ENCODE data around the gene MYO9A.

DNA sequence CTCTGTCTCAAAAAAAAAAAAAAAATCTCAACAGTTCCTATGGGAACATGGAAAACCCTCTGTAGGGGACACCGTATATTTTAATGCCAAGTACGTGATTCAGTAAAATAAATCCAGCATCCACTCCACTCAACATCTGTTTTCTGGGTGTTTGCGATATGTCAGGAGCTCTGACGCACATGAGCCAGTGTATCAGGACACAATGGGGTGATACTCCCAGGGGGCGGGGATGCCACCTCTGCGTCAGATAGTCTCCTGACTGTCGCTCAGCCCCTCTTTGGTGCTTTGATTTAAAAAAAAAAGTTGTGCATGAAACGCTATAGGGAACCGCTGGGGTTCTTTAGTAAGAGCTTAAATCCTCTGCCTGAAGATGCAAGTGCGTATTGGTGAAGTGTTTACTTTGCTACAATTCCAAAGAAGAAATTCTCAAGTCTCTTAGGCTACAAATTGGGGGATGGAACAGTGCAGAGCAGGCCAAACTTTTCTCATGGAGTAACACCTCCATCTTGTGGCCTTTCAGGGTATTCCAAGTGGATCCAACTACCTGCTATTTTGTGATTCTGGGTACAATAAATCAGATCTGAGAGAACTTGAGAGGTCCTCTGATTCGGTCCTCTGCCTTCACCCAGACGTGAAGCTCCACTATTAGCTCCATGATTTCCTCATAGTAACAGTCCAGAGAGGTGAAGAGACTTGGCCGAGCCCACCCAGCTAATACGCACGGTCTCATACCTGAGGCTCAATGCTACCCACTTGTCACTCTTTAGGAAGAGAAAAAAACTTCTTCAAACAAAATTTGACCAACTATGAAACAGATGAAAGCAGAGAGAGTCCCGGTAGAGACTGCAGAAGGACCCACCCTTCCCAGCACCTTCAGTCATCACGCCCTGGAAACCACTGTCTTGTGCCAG lies 316.9 kb downstream of the MYO9A start:
- TF ChIP-seq, protein P1, sequence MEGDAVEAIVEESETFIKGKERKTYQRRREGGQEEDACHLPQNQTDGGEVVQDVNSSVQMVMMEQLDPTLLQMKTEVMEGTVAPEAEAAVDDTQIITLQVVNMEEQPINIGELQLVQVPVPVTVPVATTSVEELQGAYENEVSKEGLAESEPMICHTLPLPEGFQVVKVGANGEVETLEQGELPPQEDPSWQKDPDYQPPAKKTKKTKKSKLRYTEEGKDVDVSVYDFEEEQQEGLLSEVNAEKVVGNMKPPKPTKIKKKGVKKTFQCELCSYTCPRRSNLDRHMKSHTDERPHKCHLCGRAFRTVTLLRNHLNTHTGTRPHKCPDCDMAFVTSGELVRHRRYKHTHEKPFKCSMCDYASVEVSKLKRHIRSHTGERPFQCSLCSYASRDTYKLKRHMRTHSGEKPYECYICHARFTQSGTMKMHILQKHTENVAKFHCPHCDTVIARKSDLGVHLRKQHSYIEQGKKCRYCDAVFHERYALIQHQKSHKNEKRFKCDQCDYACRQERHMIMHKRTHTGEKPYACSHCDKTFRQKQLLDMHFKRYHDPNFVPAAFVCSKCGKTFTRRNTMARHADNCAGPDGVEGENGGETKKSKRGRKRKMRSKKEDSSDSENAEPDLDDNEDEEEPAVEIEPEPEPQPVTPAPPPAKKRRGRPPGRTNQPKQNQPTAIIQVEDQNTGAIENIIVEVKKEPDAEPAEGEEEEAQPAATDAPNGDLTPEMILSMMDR (IDR thresholded peaks at IDR 0.05) = peak; percentile 46
- TF ChIP-seq EZH2 (IDR thresholded peaks at IDR 0.05; ENCODE audit: borderline replicate concordance, insufficient read depth, low read depth, low read length, poor library complexity, severe bottlenecking) = no peak

Measured in B cell (primary cell).